Right lobe of liver (tissue), 4 donors: Measurements from ENCODE around the gene IAH1.

Source experiments
- CTCF ChIP-seq, 4 donors: fragments of 200-600 bp in 3 of 4; fragments of 450-650 bp in 1 of 4; IDR thresholded peaks; one replicate each; pipeline versions ENCODE4 v1.5.1 to v1.8.0; 2016 to 2022; ENCODE audit warnings: antibody characterized with exemption in 4 of 4, mild to moderate bottlenecking in 2 of 4
- POLR2A ChIP-seq: fragments of 450-650 bp; IDR thresholded peaks from one replicate; pipeline ENCODE4 v1.6.1; 2017; ENCODE audit warnings: antibody characterized with exemption, mild to moderate bottlenecking
- donor health status: DM: no; HTN: no; CAD: no.
- donor health status: DM: no; HTN: no; CAD: no.
- donor health status: DM: no; HTN: yes; CAD: no.

- no peak for TF ChIP-seq CTCF (IDR thresholded peaks at IDR 0.05)
- TF ChIP-seq POLR2A: no peak
Measured at GRCh38 chr2:9490789-9491188, 16.4 kb downstream of the IAH1 start.
